Duodenal mucosa (tissue), 2 donors: ENCODE measurements around the gene SEZ6L.

Source experiments
- H3K27ac ChIP-seq: one replicate; pipeline ENCODE4 v1.7.0; 2013; ENCODE audit warnings: low read depth, low read length
- H3K27me3 ChIP-seq, 2 donors: one replicate each; pipeline ENCODE4 v1.7.0; 2013; ENCODE audit warnings: low read length in 2 of 2, control low read depth in 1 of 2; ENCODE audit not compliant: insufficient read depth in 2 of 2, control insufficient read depth in 1 of 2
- H3K36me3 ChIP-seq, 2 donors: one replicate each; pipeline ENCODE4 v1.7.0; 2013; ENCODE audit warnings: low read length in 2 of 2, control low read depth in 1 of 2; ENCODE audit not compliant: insufficient read depth in 2 of 2, control insufficient read depth in 1 of 2
- H3K4me1 ChIP-seq, 2 donors: one replicate each; pipeline ENCODE4 v1.7.0; 2013; ENCODE audit warnings: low read length in 2 of 2, control low read depth in 1 of 2; ENCODE audit not compliant: insufficient read depth in 2 of 2, control insufficient read depth in 1 of 2
- H3K4me3 ChIP-seq, 2 donors: one replicate each; pipeline ENCODE4 v1.7.0; 2013; ENCODE audit warnings: low read length in 2 of 2, low read depth in 1 of 2
- H3K9ac ChIP-seq, 2 donors: one replicate each; pipeline ENCODE4 v1.7.0; 2013; ENCODE audit warnings: low read length in 2 of 2, low read depth in 1 of 2
- H3K9me3 ChIP-seq, 2 donors: one replicate each; pipeline ENCODE4 v1.7.0; 2013; ENCODE audit warnings: low read length in 2 of 2, control low read depth in 1 of 2; ENCODE audit not compliant: control insufficient read depth in 1 of 2

The SEZ6L gene

GRCh38 chr22:26235792-26236487, 66.7 kb downstream of the SEZ6L start:
- Histone ChIP-seq H3K36me3 (no peaks in the 10 kb centered on the region), H3K9me3 (no peaks in the 10 kb centered on the region), H3K9ac (no peak overlapping the region), H3K4me3 (no peak overlapping the region), H3K4me1 (no peaks in the 10 kb centered on the region), H3K27ac (no peak overlapping the region), H3K27me3 (no peaks in the 10 kb centered on the region)

- no peaks in the 10 kb centered on the region for H3K36me3 ChIP-seq
- no peaks in the 10 kb centered on the region for H3K27me3 ChIP-seq
- H3K4me1 ChIP-seq, result no peaks in the 10 kb centered on the region
- no peak overlapping the region for H3K4me3 ChIP-seq
- no peak overlapping the region for H3K9ac ChIP-seq
- no peak overlapping the region for H3K27ac ChIP-seq
- H3K9me3 ChIP-seq, result no peaks in the 10 kb centered on the region
These were observed 67.7 kb downstream of the SEZ6L start for GRCh38 chr22:26236991-26237390.

- Histone ChIP-seq H3K27me3 (no peaks in the 10 kb centered on the region), H3K36me3 (no peaks in the 10 kb centered on the region)
These were observed 69.3 kb downstream of the SEZ6L start for GRCh38 chr22:26238596-26238995.

GRCh38 chr22:26239581-26239980, 70.3 kb downstream of the SEZ6L start:
- Histone ChIP-seq H3K27me3 (no peaks in the 10 kb centered on the region), H3K27ac (no peak overlapping the region), H3K4me3 (no peak overlapping the region), H3K9me3 (no peaks in the 10 kb centered on the region), H3K4me1 (no peaks in the 10 kb centered on the region), H3K36me3 (no peaks in the 10 kb centered on the region), H3K9ac (no peak overlapping the region)

More at GRCh38 chr22:26238596-26238995, 69.3 kb downstream of the SEZ6L start:
- H3K4me3 ChIP-seq, result no peak overlapping the region
- no peaks in the 10 kb centered on the region for H3K4me1 ChIP-seq
- H3K27ac ChIP-seq, result no peak overlapping the region
- no peak overlapping the region for H3K9ac ChIP-seq
- H3K9me3 ChIP-seq, result no peaks in the 10 kb centered on the region

GRCh38 chr22:26241361-26241760, 72.1 kb downstream of the SEZ6L start:
- Histone ChIP-seq H3K4me3 (no peak overlapping the region), H3K36me3 (no peaks in the 10 kb centered on the region), H3K9me3 (no peaks in the 10 kb centered on the region), H3K9ac (no peak overlapping the region), H3K27me3 (no peaks in the 10 kb centered on the region), H3K27ac (no peak overlapping the region), H3K4me1 (no peaks in the 10 kb centered on the region)

- Histone ChIP-seq H3K27ac (no peak overlapping the region), H3K36me3 (no peaks in the 10 kb centered on the region), H3K4me1 (no peaks in the 10 kb centered on the region), H3K4me3 (no peak overlapping the region), H3K27me3 (peaks cover 3 to 4% of the 10 kb centered on the region in 2 donors), H3K9me3 (no peaks in the 10 kb centered on the region), H3K9ac (no peak overlapping the region)
These were observed 75.7 kb downstream of the SEZ6L start for GRCh38 chr22:26245001-26245400.

GRCh38 chr22:26246552-26246951, 77.3 kb downstream of the SEZ6L start:
- Histone ChIP-seq H3K9ac (no peak overlapping the region), H3K27ac (no peak overlapping the region), H3K27me3 (peaks cover 4 to 6% of the 10 kb centered on the region in 2 donors), H3K4me1 (no peaks in the 10 kb centered on the region), H3K36me3 (no peaks in the 10 kb centered on the region), H3K4me3 (no peak overlapping the region), H3K9me3 (no peaks in the 10 kb centered on the region)

GRCh38 chr22:26251869-26252268, 82.6 kb downstream of the SEZ6L start:
- H3K9ac ChIP-seq, result no peak overlapping the region
- no peaks in the 10 kb centered on the region for H3K4me1 ChIP-seq
- H3K27me3 ChIP-seq, result peaks cover 4 to 6% of the 10 kb centered on the region in 2 donors
- no peaks in the 10 kb centered on the region for H3K36me3 ChIP-seq
- H3K4me3 ChIP-seq, result no peak overlapping the region
- no peak overlapping the region for H3K27ac ChIP-seq
- H3K9me3 ChIP-seq, result no peaks in the 10 kb centered on the region

- Histone ChIP-seq H3K9me3 (no peaks in the 10 kb centered on the region), H3K4me3 (no peak overlapping the region), H3K4me1 (no peaks in the 10 kb centered on the region), H3K27me3 (no peaks in the 10 kb centered on the region), H3K36me3 (no peaks in the 10 kb centered on the region), H3K9ac (no peak overlapping the region), H3K27ac (no peak overlapping the region)
These were observed 90.2 kb downstream of the SEZ6L start for GRCh38 chr22:26259510-26259909.

GRCh38 chr22:26264162-26264561, 94.9 kb downstream of the SEZ6L start:
- Histone ChIP-seq H3K9ac (no peak overlapping the region), H3K27me3 (no peaks in the 10 kb centered on the region), H3K4me3 (no peak overlapping the region), H3K4me1 (no peaks in the 10 kb centered on the region), H3K9me3 (no peaks in the 10 kb centered on the region), H3K36me3 (no peaks in the 10 kb centered on the region), H3K27ac (no peak overlapping the region)
